Measurements from ENCODE around the gene TADA2B.

DNA sequence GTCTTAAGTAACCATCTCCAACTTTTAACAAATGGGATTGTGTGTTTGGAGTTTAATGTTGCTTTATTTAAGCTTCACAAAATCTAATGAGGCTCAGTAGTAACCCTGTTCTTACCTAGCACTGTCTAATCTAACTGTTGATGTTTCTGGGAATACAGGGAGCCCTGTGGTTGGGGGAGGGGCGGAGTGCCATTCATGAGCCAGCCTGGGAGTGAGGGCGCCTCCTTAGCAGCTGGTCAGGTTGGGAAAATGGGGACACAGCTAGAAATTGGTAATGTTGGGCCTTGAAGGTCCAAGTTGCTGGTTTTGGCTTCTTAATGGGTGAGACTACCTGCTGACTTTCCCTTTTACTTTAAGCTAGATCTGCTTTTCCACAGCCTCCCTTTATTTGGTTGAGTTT lies 22.9 kb upstream of the TADA2B start:
- TF ChIP-seq ZNF274 (IDR thresholded peaks at IDR 0.05; ENCODE audit: low read depth, low read length) = no peak
- TF ChIP-seq YY1 (IDR thresholded peaks at IDR 0.05; ENCODE audit: insufficient read depth, insufficient read length) = no peak
- no peak for TF ChIP-seq SUZ12 (IDR thresholded peaks at IDR 0.05; ENCODE audit: extremely low read depth, insufficient read depth, insufficient read length)

Measured in NT2/D1 (cell line).